ENCODE results near the gene COX7A2.

The COX7A2 gene

GRCh38 chr6:75205776-75206575 is 37.6 kb downstream of the COX7A2 start, which contains the start of gene COL12A1:
COL12A1 (minus strand) TSS chr6:75206053; CDS start chr6:75202792, 3,261 bp downstream.
- Histone ChIP-seq H3F3A (ENCODE audit: insufficient read depth, low read length) (no peaks in the 10 kb centered on the region), H3K79me2 (ENCODE audit: insufficient read depth, low read length) (no peaks in the 10 kb centered on the region), H3K36me3 (ENCODE audit: insufficient read depth, low read length) (no peaks in the 10 kb centered on the region), H3K9ac (ENCODE audit: low read length) (no peak within 1 kb of the TSS), H3K27me3 (ENCODE audit: insufficient read depth, low read length) (0 out of 2 replicates have a peak, but pooled peaks cover 3% of the 10 kb centered on the region), H3K4me2 (ENCODE audit: low read length) (no peak within 1 kb of the TSS), H3K9me3 (ENCODE audit: low read length) (no peaks in the 10 kb centered on the region), H3K9me2 (ENCODE audit: low read depth, low read length) (no peaks in the 10 kb centered on the region), H3K4me3 (ENCODE audit: low read depth, low read length, poor library complexity, severe bottlenecking) (no peak within 1 kb of the TSS), H2AFZ (ENCODE audit: low read length) (no peak within 1 kb of the TSS), H4K20me1 (ENCODE audit: insufficient read depth, low read length) (no peaks in the 10 kb centered on the region), H3K4me1 (ENCODE audit: insufficient read depth, low read length, severe bottlenecking) (peaks cover 4% of the 10 kb centered on the region), H3K27ac (ENCODE audit: low read depth, low read length, poor library complexity, severe bottlenecking) (no peak within 1 kb of the TSS)
- no peak for TF ChIP-seq EZH2 (IDR thresholded peaks at IDR 0.05; ENCODE audit: borderline replicate concordance, low read length)
- TF ChIP-seq CTCF (IDR thresholded peaks at IDR 0.05; ENCODE audit: low read length): no peak

- no peak overlapping the region for H3K4me2 ChIP-seq (ENCODE audit: low read length)
- H3K27ac ChIP-seq (ENCODE audit: low read depth, low read length, poor library complexity, severe bottlenecking): no peak overlapping the region
- H3K4me1 ChIP-seq (ENCODE audit: insufficient read depth, low read length, severe bottlenecking): peaks cover 4% of the 10 kb centered on the region
- no peaks in the 10 kb centered on the region for H3K79me2 ChIP-seq (ENCODE audit: insufficient read depth, low read length)
- no peak overlapping the region for H3K9ac ChIP-seq (ENCODE audit: low read length)
- H2AFZ ChIP-seq (ENCODE audit: low read length): no peak overlapping the region
- H3K27me3 ChIP-seq (ENCODE audit: insufficient read depth, low read length): 0 out of 2 replicates have a peak, but pooled peaks cover 3% of the 10 kb centered on the region
- H3K9me2 ChIP-seq (ENCODE audit: low read depth, low read length): no peaks in the 10 kb centered on the region
- H3K4me3 ChIP-seq (ENCODE audit: low read depth, low read length, poor library complexity, severe bottlenecking): no peak overlapping the region
- no peaks in the 10 kb centered on the region for H3F3A ChIP-seq (ENCODE audit: insufficient read depth, low read length)
- no peaks in the 10 kb centered on the region for H3K9me3 ChIP-seq (ENCODE audit: low read length)
- TF ChIP-seq CTCF (IDR thresholded peaks at IDR 0.05; ENCODE audit: low read length) (no peak), EZH2 (IDR thresholded peaks at IDR 0.05; ENCODE audit: borderline replicate concordance, low read length) (no peak)
- no peaks in the 10 kb centered on the region for H4K20me1 ChIP-seq (ENCODE audit: insufficient read depth, low read length)
- H3K36me3 ChIP-seq (ENCODE audit: insufficient read depth, low read length): no peaks in the 10 kb centered on the region
These were observed 38.4 kb downstream of the COX7A2 start for GRCh38 chr6:75204959-75205775.

GRCh38 chr6:75204217-75204958 is 39.2 kb downstream of the COX7A2 start:
- TF ChIP-seq EZH2 (IDR thresholded peaks at IDR 0.05; ENCODE audit: borderline replicate concordance, low read length): no peak
- TF ChIP-seq CTCF (IDR thresholded peaks at IDR 0.05; ENCODE audit: low read length): no peak
- Histone ChIP-seq H3K4me2 (ENCODE audit: low read length) (no peak overlapping the region), H2AFZ (ENCODE audit: low read length) (no peak overlapping the region), H3K9me3 (ENCODE audit: low read length) (no peaks in the 10 kb centered on the region), H3K79me2 (ENCODE audit: insufficient read depth, low read length) (no peaks in the 10 kb centered on the region), H3K36me3 (ENCODE audit: insufficient read depth, low read length) (no peaks in the 10 kb centered on the region), H3F3A (ENCODE audit: insufficient read depth, low read length) (no peaks in the 10 kb centered on the region), H3K27ac (ENCODE audit: low read depth, low read length, poor library complexity, severe bottlenecking) (no peak overlapping the region), H3K9ac (ENCODE audit: low read length) (no peak overlapping the region), H3K4me3 (ENCODE audit: low read depth, low read length, poor library complexity, severe bottlenecking) (no peak overlapping the region), H3K9me2 (ENCODE audit: low read depth, low read length) (no peaks in the 10 kb centered on the region), H3K4me1 (ENCODE audit: insufficient read depth, low read length, severe bottlenecking) (peaks cover 4% of the 10 kb centered on the region), H3K27me3 (ENCODE audit: insufficient read depth, low read length) (0 out of 2 replicates have a peak, but pooled peaks cover 3% of the 10 kb centered on the region), H4K20me1 (ENCODE audit: insufficient read depth, low read length) (no peaks in the 10 kb centered on the region)
